GM23338 (cell line): ENCODE measurements around the gene PPFIA4. TPM values are rescaled to one million over a fixed set of nuclear protein-coding genes. Genes with fewer than 3 reads are reported as not detected.

ENCODE experiments used
- ATAC-seq: fragments of 200-7000 bp; cut with Tn5 transposase; 3 replicates; pipeline ENCODE4 v1.9.1; 2020
- DNase-seq: peaks from one replicate; pipeline ENCODE4 v3.0.0-alpha.2; 2015; ENCODE audit warnings: low spot score
- H2AFZ ChIP-seq: fragments of 200-600 bp; sonication (generic); 2 replicates; pipeline ENCODE4 v1.8.0; 2016; ENCODE audit warnings: antibody characterized with exemption, mild to moderate bottlenecking, moderate library complexity
- H3F3A ChIP-seq: fragments of 200-600 bp; sonication (generic); replicated peaks from 2 replicates; pipeline ENCODE4 v1.8.0; 2017; ENCODE audit warnings: antibody characterized with exemption, mixed run types, low read depth
- H3K27ac ChIP-seq: fragments of 200-600 bp; sonication (generic); 2 replicates; pipeline ENCODE4 v1.6.1; 2016; ENCODE audit warnings: low read depth
- H3K27me3 ChIP-seq: fragments of 200-600 bp; sonication (generic); 2 replicates; pipeline ENCODE4 v1.8.0; 2016; ENCODE audit warnings: mild to moderate bottlenecking, mixed run types, moderate library complexity; ENCODE audit not compliant: insufficient read depth
- H3K36me3 ChIP-seq: fragments of 200-600 bp; sonication (generic); 2 replicates; pipeline ENCODE4 v1.8.0; 2016; ENCODE audit warnings: mild to moderate bottlenecking; ENCODE audit not compliant: insufficient read depth
- H3K4me1 ChIP-seq: fragments of 200-600 bp; sonication (generic); 2 replicates; pipeline ENCODE4 v1.8.0; 2016; ENCODE audit warnings: mild to moderate bottlenecking, moderate library complexity; ENCODE audit not compliant: insufficient read depth
- H3K4me2 ChIP-seq: fragments of 200-600 bp; sonication (generic); 2 replicates; pipeline ENCODE4 v1.7.1; 2017; ENCODE audit warnings: mixed run types
- H3K4me3 ChIP-seq: fragments of 200-600 bp; sonication (generic); 2 replicates; pipeline ENCODE4 v1.6.1; 2016; ENCODE audit warnings: mixed run types
- H3K79me2 ChIP-seq: fragments of 200-600 bp; sonication (generic); replicated peaks from 2 replicates; pipeline ENCODE4 v1.8.0; 2017; ENCODE audit warnings: mild to moderate bottlenecking; ENCODE audit not compliant: insufficient read depth
- H3K9me2 ChIP-seq: fragments of 200-600 bp; sonication (generic); 2 replicates; pipeline ENCODE4 v1.8.0; 2017; ENCODE audit not compliant: insufficient read depth
- H4K20me1 ChIP-seq: fragments of 200-600 bp; sonication (generic); replicated peaks from 2 replicates; pipeline ENCODE4 v1.8.0; 2017; ENCODE audit warnings: mild to moderate bottlenecking; ENCODE audit not compliant: insufficient read depth
- H3K27ac Mint-ChIP-seq: 2 replicates; pipeline ENCODE4 v1.8.0; 2020; ENCODE audit warnings: inconsistent platforms, mild to moderate bottlenecking, moderate library complexity, mixed read lengths
- H3K27me3 Mint-ChIP-seq: 3 replicates; pipeline ENCODE4 v1.8.0; 2022; ENCODE audit warnings: low read depth, mild to moderate bottlenecking, moderate library complexity, mixed read lengths, inconsistent platforms; ENCODE audit not compliant: insufficient read depth, poor library complexity
- H3K36me3 Mint-ChIP-seq: 3 replicates; pipeline ENCODE4 v1.8.0; 2021; ENCODE audit warnings: low read depth, mild to moderate bottlenecking, inconsistent platforms, moderate library complexity, mixed read lengths
- H3K4me1 Mint-ChIP-seq: 3 replicates; pipeline ENCODE4 v1.8.0; 2020; ENCODE audit warnings: mild to moderate bottlenecking, inconsistent platforms, mixed read lengths
- H3K4me3 Mint-ChIP-seq: 3 replicates; pipeline ENCODE4 v1.8.0; 2021; ENCODE audit warnings: moderate library complexity, mild to moderate bottlenecking, inconsistent platforms, mixed read lengths
- H3K9me3 Mint-ChIP-seq: 3 replicates; pipeline ENCODE4 v1.8.0; 2020; ENCODE audit warnings: moderate library complexity, mild to moderate bottlenecking, inconsistent platforms, mixed read lengths
- CREB1 ChIP-seq: fragments of 250-450 bp; sonication (Bioruptor Pico); IDR thresholded peaks from 2 replicates; pipeline ENCODE4 v1.5.0; 2020; ENCODE audit warnings: low read depth, mild to moderate bottlenecking, moderate library complexity
- EZH2 ChIP-seq: fragments of 200-600 bp; sonication (generic); IDR thresholded peaks from one replicate; pipeline ENCODE4 v1.8.0; 2017; ENCODE audit warnings: antibody characterized with exemption, mild to moderate bottlenecking, low read depth; ENCODE audit not compliant: unreplicated experiment
- JUNB ChIP-seq: IDR thresholded peaks from one replicate; pipeline ENCODE4 v1.6.1; 2016; ENCODE audit warnings: antibody characterized with exemption; ENCODE audit not compliant: unreplicated experiment
- NANOG ChIP-seq: IDR thresholded peaks from 2 replicates; pipeline ENCODE4 v1.6.1; 2016; ENCODE audit warnings: antibody characterized with exemption, borderline replicate concordance
- POLR2AphosphoS5 ChIP-seq: IDR thresholded peaks from 2 replicates; pipeline ENCODE4 v1.6.1; 2016; ENCODE audit warnings: antibody characterized with exemption, low read depth
- REST ChIP-seq: IDR thresholded peaks from one replicate; pipeline ENCODE4 v1.6.1; 2018; ENCODE audit warnings: antibody characterized with exemption; ENCODE audit not compliant: unreplicated experiment
- STAT1 ChIP-seq: IDR thresholded peaks from one replicate; pipeline ENCODE4 v1.6.1; 2016; ENCODE audit warnings: antibody characterized with exemption; ENCODE audit not compliant: unreplicated experiment
- ZNF331 ChIP-seq: fragments of 250-450 bp; sonication (Bioruptor Pico); IDR thresholded peaks from 2 replicates; pipeline ENCODE4 v1.5.0; 2020; ENCODE audit warnings: low read depth, mild to moderate bottlenecking, moderate library complexity
- ZNF462 ChIP-seq: fragments of 250-450 bp; sonication (Bioruptor Pico); IDR thresholded peaks from 2 replicates; pipeline ENCODE4 v1.5.0; 2020; ENCODE audit warnings: mild to moderate bottlenecking, moderate library complexity
- polyA plus RNA-seq: library from polyadenylated mRNA; unstranded; fragments of >200 nt; fragmentation: Nextera tagmentation; extraction: Ambion mirVana; gene quantifications from 2 replicates; pipeline ENCODE4 v1.2.1, GENCODE V29; 2016
- total RNA-seq: library from RNA; depleted of rRNA; stranded (reverse); fragments of >200 nt; shearing (Covaris generic); gene quantifications from 2 replicates; pipeline ENCODE4 v1.2.3, GENCODE V29; 2014
- TF ChIP-seq, protein P1 (sequence below): IDR thresholded peaks from 2 replicates; pipeline ENCODE4 v1.6.1; 2016; ENCODE audit warnings: antibody characterized with exemption

Gene PPFIA4
- total and polyA plus RNA-seq, 2 experiments from 2014 or later: 1.3 to 7.6 TPM

GRCh38 chr1:203101813-203102634 lies 75.7 kb downstream of the PPFIA4 start:
- Mint-ChIP-seq H3K36me3 (no peaks in the 10 kb centered on the region), H3K4me1 (no peaks in the 10 kb centered on the region), H3K27me3 (no peaks in the 10 kb centered on the region), H3K27ac (no peak overlapping the region), H3K9me3 (peaks cover 5% of the 10 kb centered on the region; the same call in 2 of the 3 replicates), H3K4me3 (no peak overlapping the region)
- DNase-seq (no peak), ATAC-seq (no peak)
- no peaks in the 10 kb centered on the region for H3K4me1 ChIP-seq
- H4K20me1 ChIP-seq: no peaks in the 10 kb centered on the region
- H3K27ac ChIP-seq: no peak overlapping the region
- H3K4me3 ChIP-seq: no peak overlapping the region
- H3K27me3 ChIP-seq: no peaks in the 10 kb centered on the region
- H3K4me2 ChIP-seq: no peak overlapping the region
- TF ChIP-seq POLR2AphosphoS5: no peak
- no peak for TF ChIP-seq NANOG
- TF ChIP-seq, protein P1, sequence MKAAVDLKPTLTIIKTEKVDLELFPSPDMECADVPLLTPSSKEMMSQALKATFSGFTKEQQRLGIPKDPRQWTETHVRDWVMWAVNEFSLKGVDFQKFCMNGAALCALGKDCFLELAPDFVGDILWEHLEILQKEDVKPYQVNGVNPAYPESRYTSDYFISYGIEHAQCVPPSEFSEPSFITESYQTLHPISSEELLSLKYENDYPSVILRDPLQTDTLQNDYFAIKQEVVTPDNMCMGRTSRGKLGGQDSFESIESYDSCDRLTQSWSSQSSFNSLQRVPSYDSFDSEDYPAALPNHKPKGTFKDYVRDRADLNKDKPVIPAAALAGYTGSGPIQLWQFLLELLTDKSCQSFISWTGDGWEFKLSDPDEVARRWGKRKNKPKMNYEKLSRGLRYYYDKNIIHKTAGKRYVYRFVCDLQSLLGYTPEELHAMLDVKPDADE: no peak
- no peak for TF ChIP-seq JUNB
- no peak for TF ChIP-seq ZNF331
- no peak for TF ChIP-seq REST
- H3K36me3 ChIP-seq: no peaks in the 10 kb centered on the region
- no peak overlapping the region for H2AFZ ChIP-seq
- H3K79me2 ChIP-seq: no peaks in the 10 kb centered on the region
- H3K9me2 ChIP-seq: peaks cover 3% of the 10 kb centered on the region; the same call in 1 of the 2 replicates
- no peaks in the 10 kb centered on the region for H3F3A ChIP-seq

GRCh38 chr1:203103216-203103615 lies 76.9 kb downstream of the PPFIA4 start:
- H3K27me3 ChIP-seq: no peaks in the 10 kb centered on the region
- no peaks in the 10 kb centered on the region for H3K36me3 ChIP-seq
- Mint-ChIP-seq H3K27me3 (no peaks in the 10 kb centered on the region), H3K4me3 (no peak overlapping the region), H3K4me1 (no peaks in the 10 kb centered on the region), H3K27ac (no peak overlapping the region), H3K9me3 (peaks cover 5% of the 10 kb centered on the region; the same call in 2 of the 3 replicates), H3K36me3 (no peaks in the 10 kb centered on the region)
- H3K4me2 ChIP-seq: no peak overlapping the region
- no peak for ATAC-seq
- H3K4me1 ChIP-seq: no peaks in the 10 kb centered on the region
- DNase-seq: no peak
- H3K4me3 ChIP-seq: no peak overlapping the region
- no peak for TF ChIP-seq STAT1
- TF ChIP-seq JUNB: no peak
- TF ChIP-seq ZNF462: no peak
- no peak for TF ChIP-seq EZH2
- no peak for TF ChIP-seq CREB1 (CRISPR knock-in tag)
- TF ChIP-seq ZNF331: no peak
- no peaks in the 10 kb centered on the region for H3F3A ChIP-seq
- H4K20me1 ChIP-seq: no peaks in the 10 kb centered on the region
- H3K27ac ChIP-seq: no peak overlapping the region
- no peak overlapping the region for H2AFZ ChIP-seq
- no peaks in the 10 kb centered on the region for H3K79me2 ChIP-seq
- H3K9me2 ChIP-seq: peaks cover 3% of the 10 kb centered on the region; the same call in 1 of the 2 replicates
